HG03060 (cell line): ENCODE measurements around the gene SLAMF7.

ENCODE experiments used
- ATAC-seq: cut with Tn5 transposase; IDR thresholded peaks from one replicate; pipeline ENCODE4 v1.9.1; 2021; ENCODE audit warnings: low read depth, moderate number of reproducible peaks; ENCODE audit not compliant: unreplicated experiment

SLAMF7 gene

DNA sequence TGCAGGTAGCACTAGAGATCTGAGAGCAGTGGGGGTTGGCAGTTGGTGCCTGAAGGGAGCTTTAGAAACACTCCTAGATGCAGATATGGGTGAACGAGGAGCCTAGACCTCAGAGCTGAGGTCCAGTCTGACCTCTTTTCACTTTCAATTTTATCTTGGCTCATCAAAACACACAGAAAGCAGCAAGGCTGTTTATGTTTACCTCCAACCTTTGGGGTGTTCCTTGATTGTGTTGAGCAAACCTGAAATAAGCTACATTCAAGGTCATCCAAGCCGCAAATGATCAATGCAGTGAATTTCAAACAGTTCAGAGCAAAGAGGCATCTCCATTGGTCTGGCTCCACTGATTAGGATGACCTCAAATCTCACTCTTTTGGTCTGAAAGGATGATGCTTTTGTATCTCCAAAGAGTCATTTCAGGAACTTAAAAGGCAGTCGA, 58.2 kb downstream of the SLAMF7 start:
- ATAC-seq, result no peak

DNA sequence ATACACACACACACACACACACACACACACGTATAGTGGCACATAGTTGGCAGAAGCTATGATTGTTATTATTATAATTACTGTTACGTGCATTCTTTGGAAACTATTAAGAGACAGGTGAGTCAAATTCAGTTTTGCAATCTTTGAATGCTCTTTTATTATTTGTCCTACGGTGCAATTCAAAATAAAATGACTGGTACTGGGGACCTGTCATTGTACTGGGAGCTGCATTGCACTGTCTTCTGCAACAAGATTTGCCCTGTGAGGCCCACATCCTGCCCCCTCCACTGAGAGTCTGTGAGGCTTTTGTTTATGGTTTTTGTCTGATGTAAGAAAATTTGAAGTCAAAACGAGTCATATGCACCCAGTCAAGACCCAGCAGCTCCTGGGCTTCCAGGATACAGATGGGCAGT, 58.8 kb downstream of the SLAMF7 start:
- no peak for ATAC-seq

DNA sequence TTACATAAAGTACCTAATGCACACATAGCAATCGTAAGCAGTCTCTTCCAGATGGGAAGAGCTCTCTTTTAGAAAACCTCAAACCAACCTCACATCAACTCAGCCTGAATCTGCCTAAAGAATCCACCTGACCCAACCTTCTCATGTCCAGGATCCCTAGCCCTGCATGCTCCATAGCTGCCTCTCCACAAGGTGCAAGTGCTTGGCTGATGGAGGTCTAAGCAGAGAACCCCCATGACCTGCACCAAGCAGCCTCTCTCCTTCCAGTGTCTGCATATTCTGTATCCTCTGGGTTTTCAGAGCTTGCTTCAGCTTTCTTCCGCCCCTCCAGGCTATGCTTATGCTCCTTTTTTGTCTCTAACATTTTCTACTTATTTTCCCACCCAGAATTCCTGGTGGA, 59.4 kb downstream of the SLAMF7 start:
- ATAC-seq, result no peak

DNA sequence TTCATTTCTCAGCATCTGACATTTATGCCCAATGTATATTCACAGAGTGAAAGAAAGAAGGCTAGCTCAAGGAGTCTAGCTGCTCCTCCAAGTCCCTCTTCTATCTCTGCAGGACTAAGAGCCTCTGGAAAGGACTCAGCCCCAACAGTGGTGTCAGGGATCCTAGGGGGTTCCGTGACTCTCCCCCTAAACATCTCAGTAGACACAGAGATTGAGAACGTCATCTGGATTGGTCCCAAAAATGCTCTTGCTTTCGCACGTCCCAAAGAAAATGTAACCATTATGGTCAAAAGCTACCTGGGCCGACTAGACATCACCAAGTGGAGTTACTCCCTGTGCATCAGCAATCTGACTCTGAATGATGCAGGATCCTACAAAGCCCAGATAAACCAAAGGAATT, 60.6 kb downstream of the SLAMF7 start:
- ATAC-seq, result no peak

DNA sequence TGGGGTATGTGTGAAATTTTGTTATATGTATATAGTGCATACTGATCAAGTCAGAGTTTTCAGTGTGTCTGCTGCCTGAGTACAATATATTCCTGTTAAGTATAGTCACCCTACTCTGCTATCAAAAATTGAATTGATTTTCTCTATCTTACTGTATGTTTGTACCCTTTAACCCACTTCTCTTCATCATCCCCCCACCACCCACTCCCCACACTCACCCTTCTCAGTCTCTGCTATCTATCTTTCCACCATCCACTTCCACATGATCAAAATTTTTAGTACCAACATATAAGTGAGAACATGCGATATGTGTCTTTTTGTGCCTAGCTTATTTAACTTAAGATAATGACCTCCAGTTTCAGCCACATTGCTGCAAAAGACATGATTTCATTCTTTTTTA, 61.1 kb downstream of the SLAMF7 start:
- ATAC-seq, result no peak

DNA sequence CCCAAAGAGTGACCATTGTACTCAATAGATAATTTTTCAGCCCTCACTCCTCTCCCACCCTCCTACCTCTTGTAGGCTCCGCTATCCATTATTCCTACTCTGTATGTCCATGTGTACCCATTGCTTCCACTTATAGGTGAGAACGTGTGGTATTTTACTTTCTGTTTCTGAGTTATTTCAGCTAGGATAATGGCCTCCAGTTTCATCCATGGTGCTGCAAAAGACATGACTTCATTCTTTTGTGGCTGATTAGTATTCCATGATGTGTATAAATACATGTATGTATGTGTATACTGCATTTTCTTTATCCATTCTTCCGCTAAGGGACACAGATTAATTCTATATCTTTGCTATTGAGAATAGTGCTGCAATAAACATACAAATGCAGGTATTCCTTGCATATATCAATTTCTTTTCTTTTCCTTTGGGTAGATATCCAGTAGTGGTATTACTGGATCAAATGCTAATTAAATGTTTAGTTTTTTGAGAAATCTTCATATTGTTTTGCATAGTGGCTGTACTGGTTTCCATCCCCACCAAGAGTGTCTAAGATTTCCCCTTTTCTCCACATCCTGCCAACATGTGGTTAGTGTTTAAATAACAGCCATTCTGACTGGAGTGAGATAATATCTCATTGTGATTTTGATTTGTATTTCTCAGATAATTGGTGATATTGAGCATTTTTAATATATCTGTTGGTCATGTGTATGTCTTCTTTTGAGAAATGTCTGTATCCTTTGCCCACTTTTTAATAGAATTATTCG, 61.8 kb downstream of the SLAMF7 start:
- no peak for ATAC-seq

DNA sequence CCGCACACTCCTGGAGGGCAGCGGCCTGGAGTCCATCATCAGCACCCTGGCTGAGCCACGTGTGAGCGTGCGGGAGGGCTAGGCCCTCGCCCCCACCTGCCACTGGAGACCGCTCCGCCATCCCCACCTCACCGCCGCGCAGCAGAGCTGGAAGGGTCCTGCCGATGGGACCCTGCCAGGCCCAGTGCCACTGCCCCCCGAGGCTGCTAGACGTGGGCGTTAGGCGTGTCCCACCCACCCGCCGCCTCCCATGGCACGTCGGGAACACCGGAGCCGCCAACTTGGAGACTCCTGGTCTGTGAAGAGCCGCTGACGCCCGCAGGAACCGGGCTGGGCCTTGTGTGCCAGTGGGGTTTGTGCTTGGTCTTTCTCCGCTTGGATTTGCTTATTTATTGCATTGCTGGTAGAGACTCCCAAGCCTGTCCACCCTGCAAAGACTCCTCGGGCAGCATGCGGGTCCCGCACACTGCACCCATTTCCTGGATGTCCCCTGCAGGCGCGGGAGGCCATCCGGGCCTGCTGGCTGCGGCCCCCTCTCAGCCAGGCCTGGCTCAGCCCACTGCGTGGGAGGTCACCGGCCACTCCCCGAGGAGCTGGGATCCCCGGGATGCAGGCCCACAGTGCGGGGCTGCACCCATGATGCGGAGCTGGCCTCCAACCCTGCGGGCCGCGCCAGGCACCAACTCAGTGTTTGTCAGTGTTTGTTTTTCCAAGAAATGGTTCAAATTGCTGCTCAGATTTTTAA, 63.0 kb downstream of the SLAMF7 start:
- no peak for ATAC-seq
